SK-N-SH treated with all-trans-retinoic acid at 6 μM for 48 hours (cell line): ENCODE results near the gene SPATA20.

ENCODE experiments used
- ATAC-seq: fragments of 200-7000 bp; cut with Tn5 transposase; 3 replicates; pipeline ENCODE4 v1.9.1; 2020; ENCODE audit warnings: mild to moderate bottlenecking, moderate library complexity
- ARNTL ChIP-seq: fragments of 450-650 bp; formaldehyde crosslinking; IDR thresholded peaks from 2 replicates; pipeline ENCODE4 v1.5.0; 2020; ENCODE audit warnings: low read depth, mild to moderate bottlenecking, moderate library complexity, borderline replicate concordance
- BACH2 ChIP-seq: fragments of 250-450 bp; sonication (Bioruptor Pico); IDR thresholded peaks from 2 replicates; pipeline ENCODE4 v1.9.0; 2021; ENCODE audit warnings: mild to moderate bottlenecking, borderline replicate concordance
- ESRRG ChIP-seq: fragments of 250-450 bp; sonication (Bioruptor Pico); IDR thresholded peaks from 2 replicates; pipeline ENCODE4 v1.6.1; 2021; ENCODE audit warnings: mild to moderate bottlenecking
- GLIS3 ChIP-seq: fragments of 250-450 bp; sonication (Bioruptor Pico); IDR thresholded peaks from 2 replicates; pipeline ENCODE4 v1.5.0; 2020; ENCODE audit warnings: mild to moderate bottlenecking, moderate library complexity
- ISL1 ChIP-seq: fragments of 250-450 bp; sonication (Bioruptor Pico); IDR thresholded peaks from 2 replicates; pipeline ENCODE4 v2.1.2; 2022; ENCODE audit warnings: mild to moderate bottlenecking, moderate library complexity
- OSR1 ChIP-seq: fragments of 250-450 bp; sonication (Bioruptor Pico); IDR thresholded peaks from 2 replicates; pipeline ENCODE4 v1.8.0; 2022; ENCODE audit warnings: moderate library complexity, mild to moderate bottlenecking, inconsistent platforms
- PPARA ChIP-seq: fragments of 250-450 bp; sonication (Bioruptor Pico); IDR thresholded peaks from 2 replicates; pipeline ENCODE4 v1.5.0; 2020; ENCODE audit warnings: mild to moderate bottlenecking, borderline replicate concordance
- RARB ChIP-seq: fragments of 250-450 bp; sonication (Bioruptor Pico); IDR thresholded peaks from 2 replicates; pipeline ENCODE4 v1.8.0; 2021; ENCODE audit warnings: mild to moderate bottlenecking, moderate library complexity
- TCF4 ChIP-seq: fragments of 250-450 bp; sonication (Bioruptor Pico); IDR thresholded peaks from 2 replicates; pipeline ENCODE4 v1.8.0; 2021; ENCODE audit warnings: mild to moderate bottlenecking, moderate library complexity, borderline replicate concordance
- TOX ChIP-seq: fragments of 250-450 bp; sonication (Bioruptor Pico); IDR thresholded peaks from 2 replicates; pipeline ENCODE4 v1.8.0; 2021; ENCODE audit warnings: mild to moderate bottlenecking, moderate library complexity, borderline replicate concordance
- ZFP30 ChIP-seq: fragments of 450-650 bp; formaldehyde crosslinking; IDR thresholded peaks from 2 replicates; pipeline ENCODE4 v1.5.0; 2022; ENCODE audit warnings: mild to moderate bottlenecking, moderate library complexity
- ZNF70 ChIP-seq: fragments of 450-650 bp; formaldehyde crosslinking; IDR thresholded peaks from 2 replicates; pipeline ENCODE4 v1.5.0; 2020; ENCODE audit warnings: mild to moderate bottlenecking, moderate library complexity
- TF ChIP-seq, protein P1 (sequence below): fragments of 250-450 bp; sonication (Bioruptor Pico); IDR thresholded peaks from 2 replicates; pipeline ENCODE4 v1.5.1; 2020; ENCODE audit warnings: low read depth, mild to moderate bottlenecking, moderate library complexity
- TF ChIP-seq, protein P2 (sequence below): fragments of 250-450 bp; sonication (Bioruptor Pico); IDR thresholded peaks from 2 replicates; pipeline ENCODE4 v1.8.0; 2020; ENCODE audit warnings: mild to moderate bottlenecking, moderate library complexity, borderline replicate concordance
- TF ChIP-seq, protein P3 (sequence below): fragments of 250-450 bp; sonication (Bioruptor Pico); IDR thresholded peaks from 2 replicates; pipeline ENCODE4 v1.5.0; 2020; ENCODE audit warnings: mild to moderate bottlenecking, moderate library complexity
- TF ChIP-seq, protein P4 (sequence below): fragments of 250-450 bp; sonication (Bioruptor Pico); IDR thresholded peaks from 2 replicates; pipeline ENCODE4 v1.5.1; 2021; ENCODE audit warnings: mild to moderate bottlenecking, moderate library complexity
- TF ChIP-seq, protein P5 (sequence below): fragments of 250-450 bp; sonication (Bioruptor Pico); IDR thresholded peaks from 2 replicates; pipeline ENCODE4 v1.8.0; 2021; ENCODE audit warnings: low read depth, mild to moderate bottlenecking, moderate library complexity, borderline replicate concordance

Gene SPATA20

DNA sequence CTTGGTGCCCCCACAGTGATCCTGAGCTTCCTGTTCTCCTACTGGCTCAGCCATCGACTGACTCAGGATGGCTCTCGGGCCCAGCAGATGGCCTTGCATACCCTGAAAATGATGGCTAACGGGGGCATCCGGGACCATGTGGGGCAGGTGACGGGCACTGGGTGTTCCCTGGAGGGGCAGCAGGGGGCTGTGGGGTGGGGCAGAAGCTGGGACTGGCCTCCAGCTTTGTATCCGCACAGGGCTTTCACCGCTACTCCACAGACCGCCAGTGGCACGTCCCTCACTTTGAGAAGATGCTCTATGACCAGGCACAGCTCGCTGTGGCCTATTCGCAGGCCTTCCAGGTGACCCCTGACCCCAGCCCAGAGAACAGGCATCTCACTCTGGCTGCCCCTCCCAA, 3.0 kb downstream of the SPATA20 start:
- no peak for ATAC-seq
- TF ChIP-seq TOX (no peak), OSR1 (CRISPR knock-in tag) (no peak), ZFP30 (CRISPR knock-in tag) (no peak), ESRRG (no peak)
- TF ChIP-seq, protein P1, sequence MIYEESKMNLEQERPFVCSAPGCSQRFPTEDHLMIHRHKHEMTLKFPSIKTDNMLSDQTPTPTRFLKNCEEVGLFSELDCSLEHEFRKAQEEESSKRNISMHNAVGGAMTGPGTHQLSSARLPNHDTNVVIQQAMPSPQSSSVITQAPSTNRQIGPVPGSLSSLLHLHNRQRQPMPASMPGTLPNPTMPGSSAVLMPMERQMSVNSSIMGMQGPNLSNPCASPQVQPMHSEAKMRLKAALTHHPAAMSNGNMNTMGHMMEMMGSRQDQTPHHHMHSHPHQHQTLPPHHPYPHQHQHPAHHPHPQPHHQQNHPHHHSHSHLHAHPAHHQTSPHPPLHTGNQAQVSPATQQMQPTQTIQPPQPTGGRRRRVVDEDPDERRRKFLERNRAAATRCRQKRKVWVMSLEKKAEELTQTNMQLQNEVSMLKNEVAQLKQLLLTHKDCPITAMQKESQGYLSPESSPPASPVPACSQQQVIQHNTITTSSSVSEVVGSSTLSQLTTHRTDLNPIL (CRISPR knock-in tag), result no peak
- TF ChIP-seq, protein P2, sequence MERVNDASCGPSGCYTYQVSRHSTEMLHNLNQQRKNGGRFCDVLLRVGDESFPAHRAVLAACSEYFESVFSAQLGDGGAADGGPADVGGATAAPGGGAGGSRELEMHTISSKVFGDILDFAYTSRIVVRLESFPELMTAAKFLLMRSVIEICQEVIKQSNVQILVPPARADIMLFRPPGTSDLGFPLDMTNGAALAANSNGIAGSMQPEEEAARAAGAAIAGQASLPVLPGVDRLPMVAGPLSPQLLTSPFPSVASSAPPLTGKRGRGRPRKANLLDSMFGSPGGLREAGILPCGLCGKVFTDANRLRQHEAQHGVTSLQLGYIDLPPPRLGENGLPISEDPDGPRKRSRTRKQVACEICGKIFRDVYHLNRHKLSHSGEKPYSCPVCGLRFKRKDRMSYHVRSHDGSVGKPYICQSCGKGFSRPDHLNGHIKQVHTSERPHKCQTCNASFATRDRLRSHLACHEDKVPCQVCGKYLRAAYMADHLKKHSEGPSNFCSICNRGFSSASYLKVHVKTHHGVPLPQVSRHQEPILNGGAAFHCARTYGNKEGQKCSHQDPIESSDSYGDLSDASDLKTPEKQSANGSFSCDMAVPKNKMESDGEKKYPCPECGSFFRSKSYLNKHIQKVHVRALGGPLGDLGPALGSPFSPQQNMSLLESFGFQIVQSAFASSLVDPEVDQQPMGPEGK, result no peak

DNA sequence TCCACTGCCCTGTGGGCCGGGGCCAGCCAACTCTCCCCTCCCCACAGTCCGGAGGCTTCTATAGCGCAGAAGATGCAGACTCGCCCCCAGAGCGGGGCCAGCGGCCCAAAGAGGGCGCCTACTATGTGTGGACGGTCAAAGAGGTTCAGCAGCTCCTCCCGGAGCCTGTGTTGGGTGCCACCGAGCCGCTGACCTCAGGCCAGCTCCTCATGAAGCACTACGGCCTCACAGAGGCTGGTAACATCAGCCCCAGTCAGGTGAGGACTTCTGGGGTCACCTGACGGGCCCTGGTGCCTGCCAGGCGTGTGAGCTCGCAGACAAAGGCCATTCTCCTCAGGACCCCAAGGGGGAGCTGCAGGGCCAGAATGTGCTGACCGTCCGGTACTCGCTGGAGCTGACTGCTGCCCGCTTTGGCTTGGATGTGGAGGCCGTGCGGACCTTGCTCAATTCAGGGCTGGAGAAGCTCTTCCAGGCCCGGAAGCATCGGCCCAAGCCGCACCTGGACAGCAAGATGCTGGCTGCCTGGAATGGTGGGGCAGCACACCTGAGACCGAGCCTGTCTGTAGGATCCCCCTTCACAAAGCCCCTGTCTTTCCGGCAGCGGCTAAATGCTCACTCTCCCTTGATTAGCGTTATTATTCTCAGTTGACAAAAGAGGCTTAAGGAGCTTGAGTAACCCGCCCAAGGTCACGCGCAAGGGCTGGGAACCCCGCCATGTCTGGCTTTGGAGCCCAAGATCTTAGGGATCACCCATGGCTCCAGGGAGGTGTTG, 3.9 kb downstream of the SPATA20 start:
- peak; percentile 75 for ATAC-seq
- no peak for TF ChIP-seq OSR1 (CRISPR knock-in tag)
- no peak for TF ChIP-seq TCF4 (CRISPR knock-in tag)
- TF ChIP-seq, protein P3, sequence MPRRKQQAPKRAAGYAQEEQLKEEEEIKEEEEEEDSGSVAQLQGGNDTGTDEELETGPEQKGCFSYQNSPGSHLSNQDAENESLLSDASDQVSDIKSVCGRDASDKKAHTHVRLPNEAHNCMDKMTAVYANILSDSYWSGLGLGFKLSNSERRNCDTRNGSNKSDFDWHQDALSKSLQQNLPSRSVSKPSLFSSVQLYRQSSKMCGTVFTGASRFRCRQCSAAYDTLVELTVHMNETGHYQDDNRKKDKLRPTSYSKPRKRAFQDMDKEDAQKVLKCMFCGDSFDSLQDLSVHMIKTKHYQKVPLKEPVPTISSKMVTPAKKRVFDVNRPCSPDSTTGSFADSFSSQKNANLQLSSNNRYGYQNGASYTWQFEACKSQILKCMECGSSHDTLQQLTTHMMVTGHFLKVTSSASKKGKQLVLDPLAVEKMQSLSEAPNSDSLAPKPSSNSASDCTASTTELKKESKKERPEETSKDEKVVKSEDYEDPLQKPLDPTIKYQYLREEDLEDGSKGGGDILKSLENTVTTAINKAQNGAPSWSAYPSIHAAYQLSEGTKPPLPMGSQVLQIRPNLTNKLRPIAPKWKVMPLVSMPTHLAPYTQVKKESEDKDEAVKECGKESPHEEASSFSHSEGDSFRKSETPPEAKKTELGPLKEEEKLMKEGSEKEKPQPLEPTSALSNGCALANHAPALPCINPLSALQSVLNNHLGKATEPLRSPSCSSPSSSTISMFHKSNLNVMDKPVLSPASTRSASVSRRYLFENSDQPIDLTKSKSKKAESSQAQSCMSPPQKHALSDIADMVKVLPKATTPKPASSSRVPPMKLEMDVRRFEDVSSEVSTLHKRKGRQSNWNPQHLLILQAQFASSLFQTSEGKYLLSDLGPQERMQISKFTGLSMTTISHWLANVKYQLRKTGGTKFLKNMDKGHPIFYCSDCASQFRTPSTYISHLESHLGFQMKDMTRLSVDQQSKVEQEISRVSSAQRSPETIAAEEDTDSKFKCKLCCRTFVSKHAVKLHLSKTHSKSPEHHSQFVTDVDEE (CRISPR knock-in tag), result no peak
- no peak for TF ChIP-seq RARB (CRISPR knock-in tag)
- TF ChIP-seq, all 23 proteins: peak for 0

DNA sequence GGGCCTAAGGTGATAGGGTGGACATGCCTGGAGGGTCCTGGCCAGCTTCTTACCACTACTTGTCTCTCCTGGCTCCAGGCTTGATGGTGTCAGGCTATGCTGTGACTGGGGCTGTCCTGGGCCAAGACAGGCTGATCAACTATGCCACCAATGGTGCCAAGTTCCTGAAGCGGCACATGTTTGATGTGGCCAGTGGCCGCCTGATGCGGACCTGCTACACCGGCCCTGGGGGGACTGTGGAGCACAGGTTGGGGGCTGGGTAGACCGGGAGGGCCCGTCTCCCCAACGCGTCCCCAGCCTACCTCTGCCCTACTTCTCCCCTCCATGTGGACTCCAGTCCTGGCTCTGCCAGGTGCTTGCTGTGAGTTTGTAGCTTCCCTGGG, 4.5 kb downstream of the SPATA20 start:
- ATAC-seq, result no peak
- TF ChIP-seq, protein P3 (CRISPR knock-in tag), result no peak
- no peak for TF ChIP-seq ZNF70 (CRISPR knock-in tag)
- TF ChIP-seq, protein P4, sequence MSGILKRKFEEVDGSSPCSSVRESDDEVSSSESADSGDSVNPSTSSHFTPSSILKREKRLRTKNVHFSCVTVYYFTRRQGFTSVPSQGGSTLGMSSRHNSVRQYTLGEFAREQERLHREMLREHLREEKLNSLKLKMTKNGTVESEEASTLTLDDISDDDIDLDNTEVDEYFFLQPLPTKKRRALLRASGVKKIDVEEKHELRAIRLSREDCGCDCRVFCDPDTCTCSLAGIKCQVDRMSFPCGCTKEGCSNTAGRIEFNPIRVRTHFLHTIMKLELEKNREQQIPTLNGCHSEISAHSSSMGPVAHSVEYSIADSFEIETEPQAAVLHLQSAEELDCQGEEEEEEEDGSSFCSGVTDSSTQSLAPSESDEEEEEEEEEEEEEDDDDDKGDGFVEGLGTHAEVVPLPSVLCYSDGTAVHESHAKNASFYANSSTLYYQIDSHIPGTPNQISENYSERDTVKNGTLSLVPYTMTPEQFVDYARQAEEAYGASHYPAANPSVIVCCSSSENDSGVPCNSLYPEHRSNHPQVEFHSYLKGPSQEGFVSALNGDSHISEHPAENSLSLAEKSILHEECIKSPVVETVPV, result no peak
- no peak for TF ChIP-seq ARNTL (CRISPR knock-in tag)
- no peak for TF ChIP-seq TCF4 (CRISPR knock-in tag)
- TF ChIP-seq OSR1 (CRISPR knock-in tag), result no peak
- no peak for TF ChIP-seq ISL1
- no peak for TF ChIP-seq PPARA (CRISPR knock-in tag)
- TF ChIP-seq, protein P2, result no peak
- TF ChIP-seq BACH2 (CRISPR knock-in tag), result no peak
- TF ChIP-seq, protein P5, sequence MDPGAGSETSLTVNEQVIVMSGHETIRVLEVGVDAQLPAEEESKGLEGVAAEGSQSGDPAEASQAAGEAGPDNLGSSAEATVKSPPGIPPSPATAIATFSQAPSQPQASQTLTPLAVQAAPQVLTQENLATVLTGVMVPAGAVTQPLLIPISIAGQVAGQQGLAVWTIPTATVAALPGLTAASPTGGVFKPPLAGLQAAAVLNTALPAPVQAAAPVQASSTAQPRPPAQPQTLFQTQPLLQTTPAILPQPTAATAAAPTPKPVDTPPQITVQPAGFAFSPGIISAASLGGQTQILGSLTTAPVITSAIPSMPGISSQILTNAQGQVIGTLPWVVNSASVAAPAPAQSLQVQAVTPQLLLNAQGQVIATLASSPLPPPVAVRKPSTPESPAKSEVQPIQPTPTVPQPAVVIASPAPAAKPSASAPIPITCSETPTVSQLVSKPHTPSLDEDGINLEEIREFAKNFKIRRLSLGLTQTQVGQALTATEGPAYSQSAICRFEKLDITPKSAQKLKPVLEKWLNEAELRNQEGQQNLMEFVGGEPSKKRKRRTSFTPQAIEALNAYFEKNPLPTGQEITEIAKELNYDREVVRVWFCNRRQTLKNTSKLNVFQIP (CRISPR knock-in tag), result no peak
- TF ChIP-seq, protein P1 (CRISPR knock-in tag), result no peak
- no peak for TF ChIP-seq GLIS3 (CRISPR knock-in tag)
